ENCODE results near the gene GPR146.

GPR146 gene

DNA sequence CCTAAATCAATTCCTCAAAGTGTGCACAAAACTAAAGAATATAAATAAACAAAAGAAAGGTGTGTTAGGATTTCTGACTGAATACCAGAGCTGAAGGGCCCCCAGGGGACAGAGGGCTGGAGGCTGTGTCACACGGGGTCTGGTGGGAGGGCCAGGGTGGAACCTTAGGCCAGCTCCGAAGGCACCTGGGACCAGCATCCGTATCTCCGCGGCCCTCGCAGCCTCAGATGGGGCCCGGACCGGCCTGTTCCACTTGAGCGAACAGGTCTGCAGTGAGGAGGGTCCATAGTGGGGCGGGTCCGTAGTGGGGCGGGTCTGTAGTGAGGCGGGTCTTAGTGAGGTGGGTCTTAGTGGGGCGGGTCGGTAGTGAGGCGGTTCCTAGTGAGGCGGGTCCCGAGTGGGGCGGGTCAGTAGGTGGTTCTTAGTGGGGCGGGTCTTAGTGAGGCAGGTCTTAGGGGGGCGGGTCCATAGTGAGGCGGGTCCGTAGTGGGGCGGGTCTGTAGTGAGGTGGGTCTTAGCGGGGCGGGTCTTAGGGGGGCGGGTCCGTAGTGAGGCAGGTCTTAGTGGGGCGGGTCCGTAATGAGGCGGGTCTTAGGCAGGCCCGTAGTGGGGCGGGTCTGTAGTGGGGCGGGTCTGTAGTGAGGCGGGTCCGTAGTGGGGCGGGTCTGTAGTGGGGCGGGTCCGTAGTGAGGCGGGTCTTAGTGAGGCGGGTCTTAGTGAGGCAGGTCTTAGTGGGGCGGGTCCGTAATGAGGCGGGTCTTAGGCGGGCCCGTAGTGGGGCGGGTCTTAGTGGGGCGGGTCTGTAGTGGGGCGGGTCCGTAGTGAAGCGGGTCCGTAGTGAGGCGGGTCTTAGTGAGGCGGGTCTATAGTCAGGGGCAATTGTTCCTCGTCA lies 15.1 kb downstream of the GPR146 start:
- TF ChIP-seq, protein P1, sequence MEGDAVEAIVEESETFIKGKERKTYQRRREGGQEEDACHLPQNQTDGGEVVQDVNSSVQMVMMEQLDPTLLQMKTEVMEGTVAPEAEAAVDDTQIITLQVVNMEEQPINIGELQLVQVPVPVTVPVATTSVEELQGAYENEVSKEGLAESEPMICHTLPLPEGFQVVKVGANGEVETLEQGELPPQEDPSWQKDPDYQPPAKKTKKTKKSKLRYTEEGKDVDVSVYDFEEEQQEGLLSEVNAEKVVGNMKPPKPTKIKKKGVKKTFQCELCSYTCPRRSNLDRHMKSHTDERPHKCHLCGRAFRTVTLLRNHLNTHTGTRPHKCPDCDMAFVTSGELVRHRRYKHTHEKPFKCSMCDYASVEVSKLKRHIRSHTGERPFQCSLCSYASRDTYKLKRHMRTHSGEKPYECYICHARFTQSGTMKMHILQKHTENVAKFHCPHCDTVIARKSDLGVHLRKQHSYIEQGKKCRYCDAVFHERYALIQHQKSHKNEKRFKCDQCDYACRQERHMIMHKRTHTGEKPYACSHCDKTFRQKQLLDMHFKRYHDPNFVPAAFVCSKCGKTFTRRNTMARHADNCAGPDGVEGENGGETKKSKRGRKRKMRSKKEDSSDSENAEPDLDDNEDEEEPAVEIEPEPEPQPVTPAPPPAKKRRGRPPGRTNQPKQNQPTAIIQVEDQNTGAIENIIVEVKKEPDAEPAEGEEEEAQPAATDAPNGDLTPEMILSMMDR (IDR thresholded peaks at IDR 0.05; ENCODE audit: low read length), result no peak
- TF ChIP-seq EZH2phosphoT487 (IDR thresholded peaks at IDR 0.05; ENCODE audit: low read length) (no peak), EZH2 (optimal IDR thresholded peaks at IDR 0.05; ENCODE audit: low read depth, low read length) (no peak)
- no peaks in the 10 kb centered on the region for H3K4me1 ChIP-seq (ENCODE audit: low read length)
- H4K20me1 ChIP-seq (ENCODE audit: insufficient read depth, low read length), result no peaks in the 10 kb centered on the region
- H3K4me2 ChIP-seq (ENCODE audit: low read depth, low read length), result no peak overlapping the region
- no peaks in the 10 kb centered on the region for H3F3A ChIP-seq (ENCODE audit: insufficient read depth, low read length)
- no peak overlapping the region for H3K27ac ChIP-seq (ENCODE audit: low read length)
- no peaks in the 10 kb centered on the region for H3K9me3 ChIP-seq (replicated peaks; ENCODE audit: insufficient read depth, low read length)
- H3K79me2 ChIP-seq (ENCODE audit: low read length), result no peaks in the 10 kb centered on the region
- no peak overlapping the region for H3K4me3 ChIP-seq (ENCODE audit: low read length)
- H3K9me2 ChIP-seq (replicated peaks; ENCODE audit: insufficient read depth, low read length), result no peaks in the 10 kb centered on the region
- no peak overlapping the region for H3K9ac ChIP-seq (ENCODE audit: low read length)
- H3K36me3 ChIP-seq (replicated peaks; ENCODE audit: insufficient read depth, low read length), result no peaks in the 10 kb centered on the region
- DNase-seq, result no peak
- H3K27me3 ChIP-seq (replicated peaks; ENCODE audit: insufficient read depth, low read length), result no peaks in the 10 kb centered on the region
- H2AFZ ChIP-seq (ENCODE audit: low read length), result no peak overlapping the region

DNA sequence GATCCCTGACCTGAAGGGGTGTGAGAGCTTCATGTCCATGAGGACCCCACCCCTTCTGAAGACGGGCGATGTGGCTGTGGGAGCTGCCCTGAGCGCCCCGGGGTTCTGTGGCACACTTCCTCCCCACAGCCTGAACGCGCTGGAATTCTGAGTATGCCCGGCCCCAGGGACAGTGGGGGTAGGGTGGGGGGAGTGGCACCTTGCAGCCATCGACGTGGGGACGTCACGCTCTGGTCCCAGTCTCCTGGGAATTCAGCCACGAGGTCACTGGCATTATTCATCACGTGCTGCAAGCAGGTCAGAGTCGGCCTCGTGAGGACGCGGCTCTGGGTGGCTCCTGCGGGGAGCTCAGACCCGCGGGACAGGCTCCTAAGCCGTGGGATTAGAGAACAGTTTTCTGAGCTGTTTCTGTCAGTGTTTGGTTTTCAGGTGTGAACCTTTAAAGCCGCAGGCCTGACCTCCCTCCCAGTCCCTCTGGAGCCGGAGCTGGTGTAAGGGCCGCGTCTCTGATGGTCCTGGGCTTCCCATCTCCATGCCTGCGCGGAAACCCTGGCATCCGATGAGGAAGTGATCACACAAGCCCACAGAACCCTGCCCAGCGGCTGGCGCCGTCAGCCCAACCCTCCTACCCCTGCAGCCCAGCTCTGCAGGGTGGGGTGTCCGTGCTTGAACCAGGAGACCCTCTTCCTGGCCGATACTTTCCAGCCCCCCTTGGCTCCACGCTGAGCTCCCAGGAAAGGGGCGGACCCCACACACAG lies 16.1 kb downstream of the GPR146 start:
- H3K4me1 ChIP-seq (ENCODE audit: low read length), result no peaks in the 10 kb centered on the region
- H3K79me2 ChIP-seq (ENCODE audit: low read length), result no peaks in the 10 kb centered on the region
- H3K4me3 ChIP-seq (ENCODE audit: low read length), result no peak overlapping the region
- H3K9me3 ChIP-seq (replicated peaks; ENCODE audit: insufficient read depth, low read length), result no peaks in the 10 kb centered on the region
- H3K4me2 ChIP-seq (ENCODE audit: low read depth, low read length), result no peak overlapping the region
- no peak overlapping the region for H3K27ac ChIP-seq (ENCODE audit: low read length)
- TF ChIP-seq EZH2phosphoT487 (IDR thresholded peaks at IDR 0.05; ENCODE audit: low read length), result no peak
- no peak for TF ChIP-seq EZH2 (optimal IDR thresholded peaks at IDR 0.05; ENCODE audit: low read depth, low read length)
- TF ChIP-seq, protein P1 (IDR thresholded peaks at IDR 0.05; ENCODE audit: low read length), result no peak
- no peaks in the 10 kb centered on the region for H3K27me3 ChIP-seq (replicated peaks; ENCODE audit: insufficient read depth, low read length)
- H3F3A ChIP-seq (ENCODE audit: insufficient read depth, low read length), result no peaks in the 10 kb centered on the region
- H3K36me3 ChIP-seq (replicated peaks; ENCODE audit: insufficient read depth, low read length), result no peaks in the 10 kb centered on the region
- H2AFZ ChIP-seq (ENCODE audit: low read length), result no peak overlapping the region
- no peak overlapping the region for H3K9ac ChIP-seq (ENCODE audit: low read length)
- H3K9me2 ChIP-seq (replicated peaks; ENCODE audit: insufficient read depth, low read length), result no peaks in the 10 kb centered on the region
- no peaks in the 10 kb centered on the region for H4K20me1 ChIP-seq (ENCODE audit: insufficient read depth, low read length)
- no peak for DNase-seq

DNA sequence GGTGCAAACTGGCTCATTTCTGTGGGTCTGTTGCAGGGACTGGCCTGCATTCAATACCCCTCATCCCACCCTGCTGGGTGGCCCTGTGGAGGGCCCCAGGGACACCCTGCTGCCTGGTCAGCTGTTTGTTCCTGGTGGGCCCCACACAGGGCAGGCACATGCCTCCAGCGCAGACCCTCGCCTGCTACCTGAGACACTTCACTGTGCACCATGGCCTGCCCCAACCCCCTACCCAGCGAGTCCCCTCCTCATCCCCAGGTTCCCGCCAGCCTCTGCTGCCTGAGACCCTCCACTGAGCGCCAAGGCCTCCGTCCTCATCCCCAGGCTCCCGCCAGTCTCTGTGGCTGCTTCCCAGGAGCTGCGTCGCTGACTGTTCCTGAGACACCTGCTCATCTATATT lies 16.8 kb downstream of the GPR146 start:
- Histone ChIP-seq H3K9me2 (replicated peaks; ENCODE audit: insufficient read depth, low read length) (no peaks in the 10 kb centered on the region), H3K79me2 (ENCODE audit: low read length) (no peaks in the 10 kb centered on the region), H3K9me3 (replicated peaks; ENCODE audit: insufficient read depth, low read length) (no peaks in the 10 kb centered on the region), H3F3A (ENCODE audit: insufficient read depth, low read length) (no peaks in the 10 kb centered on the region), H4K20me1 (ENCODE audit: insufficient read depth, low read length) (no peaks in the 10 kb centered on the region), H2AFZ (ENCODE audit: low read length) (no peak overlapping the region), H3K27me3 (replicated peaks; ENCODE audit: insufficient read depth, low read length) (no peaks in the 10 kb centered on the region), H3K27ac (ENCODE audit: low read length) (no peak overlapping the region), H3K4me3 (ENCODE audit: low read length) (no peak overlapping the region), H3K36me3 (replicated peaks; ENCODE audit: insufficient read depth, low read length) (no peaks in the 10 kb centered on the region), H3K4me1 (ENCODE audit: low read length) (no peaks in the 10 kb centered on the region), H3K9ac (ENCODE audit: low read length) (no peak overlapping the region), H3K4me2 (ENCODE audit: low read depth, low read length) (no peak overlapping the region)
- TF ChIP-seq, protein P1 (IDR thresholded peaks at IDR 0.05; ENCODE audit: low read length), result no peak
- TF ChIP-seq EZH2phosphoT487 (IDR thresholded peaks at IDR 0.05; ENCODE audit: low read length), result no peak
- no peak for TF ChIP-seq EZH2 (optimal IDR thresholded peaks at IDR 0.05; ENCODE audit: low read depth, low read length)
- DNase-seq, result no peak

Data from MM.1S (cell line).